GM18502 (cell line): Measurements from ENCODE around the gene ZC3H8.
A peak's percentile ranks its signal among the peaks of the same experiment; 100 is the strongest.

Experiments used
- ATAC-seq: cut with Tn5 transposase; IDR thresholded peaks from one replicate; pipeline ENCODE4 v1.9.1; 2021; ENCODE audit warnings: mild to moderate bottlenecking; ENCODE audit not compliant: unreplicated experiment, poor library complexity

Gene ZC3H8

DNA sequence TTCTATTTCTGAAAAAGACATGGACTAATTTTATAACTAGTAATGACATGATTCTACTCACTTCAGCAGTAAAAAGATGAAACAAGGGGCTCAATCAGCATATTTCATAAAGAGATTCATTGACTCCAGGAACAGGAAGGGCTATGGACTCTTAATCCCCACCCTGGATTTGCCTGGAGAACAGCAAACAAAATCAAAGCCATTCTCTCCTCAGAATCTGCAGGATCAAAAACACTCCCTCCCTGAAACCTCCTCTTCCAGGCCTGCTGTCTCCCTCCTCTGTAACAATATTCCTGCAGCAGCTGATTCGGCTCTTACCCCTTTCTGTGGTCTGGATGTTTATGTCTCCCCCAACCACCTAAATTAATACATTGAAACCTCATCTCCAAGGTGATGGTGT, 57.0 kb downstream of the ZC3H8 start:
- no peak for ATAC-seq

DNA sequence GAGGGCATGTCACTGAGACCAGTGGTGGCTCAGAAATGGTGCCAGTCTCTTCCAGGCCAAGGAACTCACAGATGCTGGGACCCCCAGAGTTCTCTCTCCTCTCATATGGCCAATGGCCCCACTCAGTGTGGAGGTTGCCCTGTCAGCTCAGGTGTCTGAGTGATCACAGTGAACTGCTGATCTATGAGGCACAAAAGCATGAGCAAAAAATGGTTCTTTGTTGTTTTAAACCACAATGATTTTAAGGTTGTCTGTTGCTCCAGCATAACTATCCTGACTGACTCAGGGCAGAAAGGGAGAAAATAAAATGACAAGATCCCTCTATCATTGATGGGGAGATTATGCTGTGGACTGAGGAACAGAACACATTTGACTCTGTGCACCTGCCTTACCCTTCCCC, 58.9 kb downstream of the ZC3H8 start:
- no peak for ATAC-seq

DNA sequence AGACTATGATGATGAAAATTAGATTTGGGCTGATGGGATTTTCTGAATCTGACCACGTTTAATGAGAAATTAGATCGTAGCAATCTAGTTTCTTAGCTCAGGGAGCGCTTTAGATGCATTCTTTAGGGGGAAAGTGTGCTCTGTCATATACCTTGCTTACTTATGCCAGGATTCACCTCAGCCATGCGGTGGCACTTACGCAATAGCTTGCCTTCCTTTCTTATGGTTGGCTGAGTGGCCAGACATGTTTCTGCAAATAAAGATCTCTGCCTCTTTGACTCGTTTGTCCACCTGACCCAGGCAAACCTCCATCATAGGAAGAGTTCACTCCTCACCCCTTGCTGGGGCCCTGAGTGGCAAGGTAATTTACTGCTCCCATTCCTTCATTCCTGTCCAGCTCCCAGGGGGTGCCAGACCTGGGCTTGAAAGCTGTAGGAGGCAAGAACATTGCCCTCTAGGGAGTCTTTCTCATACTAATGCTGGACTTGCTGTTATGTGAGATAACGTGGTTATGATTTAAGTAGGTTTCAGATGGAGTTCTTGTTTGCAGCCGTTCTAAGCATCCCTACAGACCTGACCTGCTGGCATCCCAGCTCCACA, 59.6 kb downstream of the ZC3H8 start:
- ATAC-seq, result no peak

DNA sequence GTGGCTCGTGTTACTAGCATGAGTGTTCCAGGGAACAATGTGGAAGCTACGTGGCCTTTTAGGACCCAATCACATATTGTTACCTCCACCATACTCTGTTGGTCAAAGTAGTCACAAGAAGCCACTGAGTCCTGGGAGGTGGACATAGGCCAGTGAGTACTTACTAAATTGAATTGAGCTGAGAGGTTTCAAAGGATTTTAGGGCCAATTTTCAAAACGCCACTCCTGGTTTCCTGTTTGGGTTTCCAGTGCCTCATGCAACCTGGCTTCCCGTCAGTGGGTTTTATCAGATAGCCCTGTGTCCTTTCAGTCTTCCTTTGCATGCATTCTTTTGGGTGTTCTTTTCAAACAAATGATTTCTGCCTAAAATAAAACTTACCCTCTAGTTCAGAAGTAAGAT, 60.4 kb downstream of the ZC3H8 start:
- no peak for ATAC-seq

DNA sequence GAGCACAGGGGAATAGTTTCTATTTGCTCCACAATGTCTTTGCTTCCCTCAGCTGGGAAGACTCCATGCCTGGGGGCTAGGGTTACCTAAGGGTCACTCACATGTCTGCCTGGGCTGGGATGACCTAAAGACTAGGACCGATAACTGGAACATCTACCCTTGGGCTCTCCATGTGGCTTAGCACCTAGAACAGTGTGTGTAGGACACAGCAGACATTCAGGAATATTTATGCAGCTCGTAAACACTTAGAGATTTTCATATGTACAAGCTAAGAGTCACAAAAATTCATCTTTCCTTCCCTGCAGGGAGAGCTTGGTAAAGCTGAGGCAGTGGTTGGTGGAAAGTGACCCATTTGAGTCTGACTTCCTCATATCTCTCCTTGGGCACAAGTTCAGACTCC, 60.8 kb downstream of the ZC3H8 start:
- no peak for ATAC-seq

DNA sequence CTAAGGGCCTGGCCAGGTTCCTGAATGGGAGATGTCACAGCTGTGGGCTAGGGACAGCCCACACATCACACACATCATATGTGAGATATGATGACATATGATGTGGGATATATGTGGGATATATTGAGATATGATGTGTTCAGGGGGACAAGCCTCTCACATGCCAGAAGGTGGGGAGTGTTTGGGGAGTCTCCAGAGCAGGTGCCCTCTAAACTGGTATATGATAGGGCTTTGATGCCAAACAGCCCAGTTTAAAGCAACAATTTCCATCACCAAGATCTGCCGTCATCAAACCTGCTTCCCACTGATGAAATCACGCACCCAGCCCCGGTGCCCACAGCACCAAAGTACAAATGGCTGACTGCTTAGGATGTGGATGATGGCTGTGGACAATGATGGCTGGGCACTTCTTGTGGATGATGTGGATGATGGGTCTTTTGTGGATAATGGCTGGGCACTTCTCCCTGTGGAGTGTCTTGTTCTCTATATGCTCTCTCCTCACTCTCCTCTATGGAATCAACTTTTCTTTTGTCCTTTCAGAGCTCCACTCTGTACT, 65.8 kb downstream of the ZC3H8 start:
- no peak for ATAC-seq

DNA sequence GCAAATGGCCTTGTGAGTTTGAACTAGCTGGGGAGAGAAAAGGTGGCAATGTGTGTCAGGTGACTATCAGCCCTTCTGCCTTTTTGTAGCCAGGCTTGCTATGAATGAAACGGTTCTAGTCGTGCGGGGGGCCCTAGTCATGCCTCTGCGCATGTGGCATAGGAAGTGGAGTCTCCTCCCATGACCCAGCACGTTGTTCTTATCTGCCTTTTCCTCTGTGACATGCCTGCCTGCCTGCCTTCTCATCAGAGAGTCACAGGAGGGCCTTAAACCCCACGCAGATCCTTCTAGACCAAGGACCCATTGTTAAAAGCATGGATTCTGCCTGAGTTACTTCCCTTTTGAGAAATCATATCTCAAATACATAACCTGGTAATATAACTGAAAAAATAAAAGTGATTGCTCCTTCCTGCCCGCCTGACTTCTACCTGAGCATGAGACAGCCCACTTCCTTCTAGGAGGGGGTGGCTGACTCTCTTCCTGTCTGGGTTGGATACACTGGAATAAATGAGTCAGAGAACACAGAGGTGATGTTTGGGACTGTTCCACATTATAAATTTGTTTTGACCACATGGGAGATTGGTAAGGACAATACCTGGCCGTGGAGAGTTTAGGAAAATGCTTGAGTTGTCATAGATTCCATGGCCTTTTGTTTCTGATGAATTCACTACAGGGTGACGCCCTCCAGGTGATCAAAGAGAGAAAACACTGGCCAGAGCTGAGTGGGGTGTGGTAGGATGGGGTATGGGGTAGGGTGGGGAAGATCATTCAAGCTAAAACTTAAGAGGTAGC, 66.8 kb downstream of the ZC3H8 start:
- ATAC-seq, result peak; percentile 50

DNA sequence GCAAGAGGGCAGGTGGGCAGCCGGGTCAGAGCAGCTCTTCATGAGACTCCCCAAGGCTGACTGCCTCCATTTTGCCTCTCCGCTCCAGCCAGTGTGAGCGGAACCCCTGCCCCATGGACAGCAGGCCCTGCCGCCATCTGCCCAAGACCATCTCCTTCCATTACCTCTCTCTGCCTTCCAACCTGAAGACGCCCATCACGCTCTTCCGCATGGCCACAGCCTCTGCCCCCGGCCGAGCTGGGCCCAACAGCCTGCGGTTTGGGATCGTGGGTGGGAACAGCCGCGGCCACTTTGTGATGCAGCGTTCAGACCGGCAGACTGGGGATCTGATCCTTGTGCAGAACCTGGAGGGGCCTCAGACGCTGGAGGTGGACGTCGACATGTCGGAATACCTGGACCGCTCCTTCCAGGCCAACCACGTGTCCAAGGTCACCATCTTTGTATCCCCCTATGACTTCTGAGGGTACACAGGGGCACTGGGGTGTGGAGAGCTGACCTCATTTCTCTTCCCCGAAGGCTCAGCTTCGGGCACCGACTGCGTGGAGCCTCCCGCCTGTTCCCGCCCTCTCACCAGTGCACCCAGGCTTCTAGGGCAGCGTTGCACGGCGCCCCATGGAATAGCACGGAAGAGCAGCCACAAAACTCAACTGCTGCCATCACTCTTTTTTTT, 67.7 kb downstream of the ZC3H8 start:
- no peak for ATAC-seq

DNA sequence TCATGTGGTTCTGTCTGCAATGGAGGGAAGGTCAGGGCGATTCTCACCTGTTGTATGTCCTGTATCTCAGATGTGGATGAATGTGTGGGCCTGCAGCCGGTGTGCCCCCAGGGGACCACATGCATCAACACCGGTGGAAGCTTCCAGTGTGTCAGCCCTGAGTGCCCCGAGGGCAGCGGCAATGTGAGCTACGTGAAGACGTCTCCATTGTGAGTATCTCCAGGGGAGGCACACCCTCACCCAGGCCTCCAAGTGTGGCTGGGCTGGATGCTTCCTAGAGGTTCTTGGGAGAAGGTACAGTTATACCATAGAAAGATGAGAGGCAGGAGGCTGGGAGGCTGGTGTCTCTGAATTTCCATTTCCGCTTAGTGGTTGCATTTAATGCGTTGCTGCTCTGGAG, 69.7 kb downstream of the ZC3H8 start:
- ATAC-seq, result no peak

DNA sequence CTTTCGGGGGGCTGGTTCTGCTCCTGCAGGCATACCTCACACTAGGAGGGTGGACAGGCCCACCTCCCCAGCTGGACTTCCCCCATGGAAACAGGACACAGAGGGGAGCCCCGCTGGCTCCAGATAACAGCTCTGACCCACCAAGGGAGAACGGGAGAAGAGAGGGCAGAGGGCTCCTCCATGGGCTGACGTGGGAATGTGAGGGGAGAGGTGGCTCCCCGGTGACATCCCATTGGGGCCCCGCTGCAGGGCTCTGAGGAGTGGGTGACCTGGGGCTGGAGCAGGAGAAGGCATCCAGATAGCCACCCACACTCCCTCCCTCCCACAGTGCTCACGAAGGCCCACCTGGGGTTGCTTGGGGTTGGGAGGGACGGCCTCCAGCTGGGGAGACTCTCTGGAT, 70.7 kb downstream of the ZC3H8 start:
- no peak for ATAC-seq

DNA sequence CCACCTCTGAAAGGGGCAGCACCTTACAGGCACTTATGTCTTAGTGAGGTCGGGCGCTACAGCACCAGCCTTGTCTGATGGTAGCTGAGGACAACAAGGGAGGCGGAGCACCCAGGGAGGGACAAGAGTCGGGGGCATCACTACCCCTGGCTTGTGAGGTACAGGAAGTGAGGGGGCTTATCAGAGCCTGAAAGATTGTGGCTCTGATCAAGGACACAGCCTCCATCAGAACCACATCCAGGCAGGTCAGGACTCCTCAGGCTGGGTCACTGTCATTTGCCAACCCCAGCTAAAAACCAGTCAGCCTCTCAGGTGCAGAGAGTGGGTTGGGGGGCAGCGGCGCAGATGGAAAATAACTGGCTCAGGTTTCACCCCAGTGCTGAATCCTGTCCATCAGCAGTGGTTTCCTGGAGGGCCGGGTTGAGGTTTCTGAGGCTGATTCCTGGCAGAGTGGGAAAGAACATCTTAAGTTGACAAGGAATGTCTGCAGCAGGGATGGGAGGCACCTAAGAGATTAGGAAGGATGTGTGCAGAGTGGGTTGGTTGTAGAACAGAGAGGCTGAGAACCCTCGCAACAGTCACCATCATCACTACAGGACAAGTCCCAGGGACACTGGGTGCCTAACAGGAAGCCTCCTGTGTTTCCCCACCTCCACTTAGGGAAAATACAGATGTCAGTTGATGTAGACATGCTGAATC, 71.4 kb downstream of the ZC3H8 start:
- no peak for ATAC-seq

DNA sequence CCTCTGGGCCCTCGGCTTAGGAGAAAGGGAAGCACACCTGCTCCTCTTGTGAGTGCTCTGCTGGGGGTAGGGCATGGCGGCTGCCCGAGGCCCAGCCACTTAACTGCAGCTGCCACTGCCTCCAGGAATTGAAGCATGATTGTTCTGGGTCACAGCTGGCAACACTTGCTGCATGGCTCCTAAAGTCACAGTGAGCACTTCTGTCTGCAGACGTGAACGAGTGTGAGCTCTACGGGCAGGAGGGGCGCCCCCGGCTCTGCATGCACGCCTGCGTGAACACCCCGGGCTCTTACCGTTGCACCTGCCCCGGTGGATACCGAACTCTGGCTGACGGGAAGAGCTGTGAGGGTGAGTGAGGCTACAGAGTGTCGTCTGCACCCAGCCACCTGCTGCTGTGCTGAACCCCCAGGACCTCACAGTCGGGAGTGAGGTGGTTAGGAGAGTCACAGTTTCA, 72.2 kb downstream of the ZC3H8 start:
- ATAC-seq, result no peak

DNA sequence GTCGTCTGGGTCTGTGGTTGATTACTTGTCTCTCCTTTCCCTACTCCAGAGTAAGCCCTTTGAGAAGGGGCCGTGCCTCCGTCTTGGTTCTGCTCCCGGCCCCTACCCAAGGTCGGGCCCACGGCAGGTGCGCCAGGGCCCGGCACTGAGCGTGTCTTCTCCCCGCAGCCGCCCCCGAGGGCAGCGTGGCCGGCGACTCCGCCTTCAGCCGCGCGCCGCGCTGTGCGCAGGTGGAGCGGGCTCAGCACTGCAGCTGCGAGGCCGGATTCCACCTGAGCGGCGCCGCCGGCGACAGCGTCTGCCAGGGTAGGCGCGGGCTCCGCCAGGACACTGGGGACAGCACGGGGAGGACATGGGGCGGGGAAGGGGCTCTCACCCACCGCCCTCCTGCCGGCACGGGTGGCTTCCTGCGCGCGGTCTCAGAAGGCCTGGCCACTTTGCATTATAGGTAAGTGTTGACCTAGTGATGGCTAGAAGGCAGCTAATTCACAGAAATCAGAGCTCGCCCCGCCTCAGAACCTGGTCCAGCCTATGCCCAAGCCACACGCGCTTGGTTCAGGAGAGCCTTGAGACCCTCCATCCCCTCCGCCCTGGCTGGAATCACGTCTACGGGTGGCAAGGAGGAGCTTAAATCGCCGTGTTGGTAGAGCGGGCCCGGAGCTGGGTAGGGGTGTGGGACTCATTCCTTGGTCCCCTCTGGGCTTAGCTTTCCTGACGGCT, 73.1 kb downstream of the ZC3H8 start:
- ATAC-seq, result no peak

DNA sequence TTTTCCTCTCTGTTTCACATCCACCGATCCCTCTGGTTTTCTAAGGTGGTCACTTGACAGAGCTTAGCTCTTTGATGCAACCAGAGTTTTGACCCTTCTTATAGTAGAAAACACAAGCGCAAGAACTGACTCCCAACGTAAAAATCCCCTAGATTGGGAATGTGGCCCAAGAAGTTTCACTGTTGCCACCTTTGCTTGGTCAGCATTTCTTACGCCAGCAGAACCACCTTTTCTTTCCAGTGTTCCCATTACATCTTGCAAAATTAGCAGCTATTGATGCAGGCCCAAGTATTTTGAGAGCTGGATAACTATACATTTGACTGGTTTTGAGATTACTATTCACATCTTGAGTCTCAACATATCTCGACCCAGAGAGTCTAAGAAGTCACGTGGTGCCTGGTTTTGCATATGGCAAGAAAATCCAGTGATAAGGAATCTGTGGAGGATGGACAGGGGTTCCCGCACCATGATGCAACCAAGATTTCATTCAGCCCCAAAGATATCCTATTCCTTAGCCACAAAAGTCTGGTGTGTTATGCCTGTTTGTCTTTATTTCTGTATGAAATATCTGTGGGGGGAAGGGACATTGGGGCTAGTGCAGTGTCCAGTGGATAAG, 78.8 kb downstream of the ZC3H8 start:
- no peak for ATAC-seq

DNA sequence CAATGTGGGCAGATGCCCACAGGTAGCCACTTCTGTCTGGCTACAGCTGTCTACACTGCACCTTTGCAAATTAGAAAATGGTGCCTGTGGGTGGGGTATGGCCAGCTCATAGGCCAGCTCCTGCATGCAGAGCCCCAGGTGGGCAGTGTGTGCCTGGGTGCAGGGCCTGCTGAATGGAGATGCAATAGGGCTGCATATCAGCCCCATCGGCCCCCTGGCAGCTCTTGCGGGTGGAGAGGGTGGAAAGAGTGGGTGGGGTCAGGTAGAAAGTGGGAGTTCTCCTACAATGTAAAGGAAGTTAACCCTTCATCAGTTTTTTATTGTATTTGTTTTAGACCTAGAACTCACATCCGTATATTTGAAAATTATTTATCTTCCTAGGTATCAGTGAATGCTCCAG, 79.5 kb downstream of the ZC3H8 start:
- no peak for ATAC-seq

DNA sequence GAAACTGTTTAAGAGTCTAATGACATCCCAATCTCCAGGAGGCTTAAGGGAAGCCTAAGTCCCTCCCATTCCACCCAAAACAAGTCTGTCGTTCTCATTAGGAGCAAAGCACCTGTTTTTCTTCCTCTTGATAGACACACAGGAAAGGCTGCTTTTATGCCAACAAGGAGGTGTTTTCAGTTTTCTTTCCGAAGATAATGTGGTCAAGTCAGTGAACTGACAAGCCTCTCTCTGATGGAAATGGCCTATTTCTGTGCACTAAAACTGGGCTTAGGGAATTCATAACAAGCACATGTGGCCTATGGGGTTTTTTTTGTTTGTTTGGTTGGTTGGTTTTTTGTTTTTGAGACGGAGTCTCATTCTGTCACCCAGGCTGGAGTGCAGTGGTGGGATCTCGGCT, 80.5 kb downstream of the ZC3H8 start:
- no peak for ATAC-seq

DNA sequence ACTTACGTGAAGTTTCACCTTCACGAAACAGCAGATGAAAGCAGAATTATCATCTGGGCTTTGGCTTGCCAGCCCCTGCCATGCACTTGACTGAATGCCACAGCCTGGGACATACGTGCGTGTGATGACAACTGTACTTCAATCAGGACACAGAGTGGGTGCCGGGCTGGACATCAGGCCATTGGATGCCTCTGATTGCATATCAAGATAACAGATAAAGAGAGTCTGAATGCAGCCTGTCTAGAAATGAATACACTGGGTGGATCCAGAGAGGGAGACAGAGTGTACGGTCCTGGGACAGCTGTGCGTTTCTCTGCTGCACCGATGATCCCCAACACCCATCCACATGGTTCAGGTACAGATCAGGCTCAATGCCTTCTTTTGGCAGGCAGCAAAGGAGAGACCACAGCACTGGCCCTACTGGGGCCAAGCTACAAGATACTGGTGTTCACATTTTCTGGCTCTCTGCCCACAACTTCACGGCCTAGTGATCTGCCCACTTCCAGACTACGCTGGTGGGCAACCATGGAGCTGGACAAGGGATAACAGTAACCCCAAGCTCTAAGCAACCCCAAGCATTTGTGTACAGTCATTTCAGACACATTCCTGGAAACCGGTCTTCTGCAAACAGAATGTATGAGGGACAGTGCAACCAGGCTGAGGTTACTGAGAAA, 81.1 kb downstream of the ZC3H8 start:
- ATAC-seq, result no peak

DNA sequence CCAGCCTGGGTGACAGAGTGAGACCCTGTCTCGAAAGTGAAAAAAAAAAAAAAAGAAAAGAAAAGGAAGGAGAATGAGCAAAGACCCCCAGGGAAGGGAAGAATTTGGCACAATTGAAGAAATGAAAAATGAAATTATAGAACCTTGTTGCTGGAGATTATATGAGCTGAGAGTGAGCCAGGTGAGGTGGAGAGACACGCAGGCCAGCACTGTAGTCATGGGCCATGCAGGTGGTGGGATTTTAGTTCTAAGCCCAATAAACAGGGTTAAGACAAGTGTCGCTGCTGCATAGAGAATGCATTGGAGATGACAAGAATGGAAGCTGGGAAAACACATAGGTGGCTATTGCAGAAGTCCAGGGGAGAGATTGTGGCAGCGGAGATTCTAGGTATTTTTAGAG, 84.3 kb downstream of the ZC3H8 start:
- ATAC-seq, result no peak
